Stimulated activated CD4-positive, alpha-beta T cell treated with anti-CD3 and anti-CD28 coated beads, Interleukin-15, amount 100 ng/mL, for 24 hours (primary cell): Measurements from ENCODE around the gene CRYBG1.

Source experiments
- DNase-seq: peaks from one replicate; pipeline ENCODE4 v3.0.0-alpha.2; 2020

CRYBG1 gene

DNA sequence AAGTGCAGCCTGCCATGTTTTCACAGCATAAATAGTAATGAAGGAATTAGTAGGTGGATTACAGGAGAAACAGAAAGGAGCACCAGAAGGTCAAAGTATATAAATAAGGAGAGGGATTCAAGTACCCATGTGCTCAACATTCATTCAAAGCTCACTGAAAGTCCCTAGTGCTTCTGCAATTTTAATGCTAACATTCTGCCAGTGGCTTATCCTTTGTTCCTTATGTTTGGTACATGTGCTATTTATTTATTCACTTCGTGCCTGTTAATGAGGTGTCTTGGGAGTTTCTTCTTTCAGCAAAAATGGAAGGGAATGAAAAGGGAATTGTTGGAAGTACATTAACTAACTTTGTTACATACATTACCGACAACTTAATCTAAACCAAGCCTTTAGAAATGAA is 105.7 kb downstream of the CRYBG1 start:
- no peak for DNase-seq

DNA sequence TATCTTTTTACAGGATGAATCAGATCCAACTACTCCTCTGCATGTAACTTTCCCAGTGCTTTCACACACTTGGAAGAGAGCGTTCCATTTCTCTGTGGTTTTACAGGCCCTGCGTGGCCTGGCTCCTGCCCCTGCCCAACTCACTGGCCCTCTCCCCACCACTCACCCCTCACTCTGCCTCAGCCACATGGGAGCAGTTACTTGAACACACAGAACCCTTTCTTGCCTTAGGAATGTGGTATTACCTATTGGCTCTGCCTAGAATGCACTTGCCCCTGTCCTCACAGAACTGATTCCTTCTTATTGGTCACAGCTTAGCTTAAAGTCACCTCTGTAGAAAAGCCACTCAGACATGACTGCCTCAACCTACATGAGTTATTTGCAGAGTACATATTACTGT is 108.4 kb downstream of the CRYBG1 start:
- no peak for DNase-seq

DNA sequence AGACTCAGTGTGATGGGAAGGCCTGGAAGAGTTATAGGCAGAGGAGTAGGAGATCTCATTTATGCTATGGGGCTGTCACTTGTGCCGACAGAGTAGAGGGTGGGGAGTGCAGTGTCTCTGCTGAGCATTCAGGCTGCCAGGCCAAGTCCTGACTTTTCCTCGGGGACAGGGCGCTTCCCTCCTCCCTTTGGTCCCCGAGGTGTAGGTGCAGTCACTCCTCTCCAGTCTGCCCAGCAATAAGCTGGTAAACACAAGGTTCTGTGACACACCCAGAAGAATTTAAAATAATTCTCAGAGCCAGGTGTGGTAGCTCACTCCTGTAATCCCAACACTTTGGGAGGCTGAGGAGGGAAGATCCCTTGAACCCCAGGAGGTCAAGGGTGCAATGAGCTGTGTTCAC is 109.4 kb downstream of the CRYBG1 start:
- DNase-seq: no peak

DNA sequence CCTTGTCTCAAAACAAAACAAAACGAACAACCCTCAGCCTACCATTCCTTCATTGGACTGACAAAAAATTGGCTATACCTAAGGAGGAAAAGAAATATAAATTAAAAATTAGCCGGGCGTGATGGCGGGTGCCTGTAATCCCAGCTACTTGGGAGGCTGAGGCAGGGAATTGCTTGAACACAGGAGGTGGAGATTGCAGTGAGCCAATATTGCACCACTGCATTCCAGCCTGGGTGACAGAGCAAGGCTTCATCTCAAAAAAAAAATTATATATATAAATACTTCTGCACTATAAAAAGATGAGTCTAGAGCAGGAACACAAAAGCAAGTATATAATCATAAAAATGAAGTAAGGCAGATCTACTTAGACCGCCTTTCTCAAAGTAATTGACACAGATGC is 109.8 kb downstream of the CRYBG1 start:
- no peak for DNase-seq

DNA sequence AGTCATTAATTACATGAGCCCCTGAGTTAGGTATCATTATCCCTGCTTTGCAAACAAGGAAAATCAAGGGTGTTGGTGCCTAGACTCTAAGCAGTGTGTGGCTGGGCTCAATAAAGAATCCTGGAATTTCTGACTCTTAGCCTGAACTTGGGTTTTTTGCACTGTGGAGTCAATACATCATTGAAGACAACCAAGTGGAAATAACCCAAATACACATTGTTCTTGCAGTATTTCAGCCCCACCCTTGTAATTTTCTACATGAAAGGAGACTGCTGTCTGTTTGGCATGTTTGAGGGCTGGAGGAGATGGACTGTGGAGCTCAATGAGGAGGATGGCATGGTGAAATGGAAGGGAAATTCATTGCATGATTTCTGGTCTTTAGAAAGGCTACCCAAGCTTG is 110.3 kb downstream of the CRYBG1 start:
- DNase-seq: no peak

DNA sequence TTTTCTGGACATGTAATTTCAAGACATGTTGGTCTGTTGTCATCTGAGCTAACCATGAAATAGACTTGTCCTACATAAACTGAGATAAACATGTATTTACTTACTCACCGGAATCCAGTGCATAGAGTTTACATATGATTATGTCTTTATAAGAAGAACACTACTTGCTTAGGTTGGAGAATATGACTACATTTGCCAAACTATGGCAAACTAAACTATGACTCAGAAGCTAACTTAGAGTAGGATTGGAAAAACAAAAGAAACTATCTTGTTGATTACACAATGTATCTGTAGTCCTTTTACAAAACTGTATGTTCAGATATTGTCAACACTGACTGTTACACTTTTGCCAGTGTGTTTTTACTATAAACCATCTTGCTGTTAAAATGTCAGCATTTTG is 113.3 kb downstream of the CRYBG1 start:
- DNase-seq: no peak

DNA sequence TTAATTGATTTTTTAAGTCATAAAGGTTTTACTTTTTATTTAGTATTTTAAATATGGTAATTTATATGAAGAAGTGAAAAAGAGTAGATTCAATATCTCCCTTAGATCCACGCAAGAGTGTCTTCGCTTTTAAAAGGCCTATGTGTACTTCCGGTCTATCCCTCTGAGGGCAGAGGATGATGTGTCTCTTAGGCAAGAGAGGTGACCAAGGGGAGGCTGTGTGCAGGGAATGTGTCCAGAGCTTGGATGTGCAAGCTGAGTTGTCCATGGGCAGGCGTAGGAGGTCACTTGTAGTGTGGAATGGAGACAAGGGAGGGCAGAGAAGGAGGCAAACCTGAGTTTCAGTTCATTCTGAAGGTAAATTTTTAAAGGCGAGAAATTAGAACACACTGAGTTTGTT is 113.9 kb downstream of the CRYBG1 start:
- DNase-seq: no peak

DNA sequence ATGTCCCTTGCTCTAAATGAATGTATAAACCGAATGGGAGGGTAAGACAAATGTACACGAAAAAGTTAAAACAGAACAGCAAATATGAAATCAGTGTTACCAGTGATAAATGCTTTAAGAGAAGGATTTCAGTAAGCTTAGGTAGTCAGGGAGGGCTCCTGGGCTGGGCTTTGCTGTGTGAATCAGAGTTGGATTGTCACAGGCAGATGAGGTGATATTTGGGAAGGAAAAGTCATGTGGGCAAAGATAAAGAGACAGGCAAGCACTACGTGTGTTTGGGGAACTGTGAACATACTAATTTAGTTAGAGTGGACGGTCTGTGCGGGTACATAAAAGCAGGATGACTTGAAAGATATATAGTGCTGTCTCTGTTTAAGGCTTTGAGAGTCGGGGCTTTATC is 114.8 kb downstream of the CRYBG1 start:
- DNase-seq: no peak

DNA sequence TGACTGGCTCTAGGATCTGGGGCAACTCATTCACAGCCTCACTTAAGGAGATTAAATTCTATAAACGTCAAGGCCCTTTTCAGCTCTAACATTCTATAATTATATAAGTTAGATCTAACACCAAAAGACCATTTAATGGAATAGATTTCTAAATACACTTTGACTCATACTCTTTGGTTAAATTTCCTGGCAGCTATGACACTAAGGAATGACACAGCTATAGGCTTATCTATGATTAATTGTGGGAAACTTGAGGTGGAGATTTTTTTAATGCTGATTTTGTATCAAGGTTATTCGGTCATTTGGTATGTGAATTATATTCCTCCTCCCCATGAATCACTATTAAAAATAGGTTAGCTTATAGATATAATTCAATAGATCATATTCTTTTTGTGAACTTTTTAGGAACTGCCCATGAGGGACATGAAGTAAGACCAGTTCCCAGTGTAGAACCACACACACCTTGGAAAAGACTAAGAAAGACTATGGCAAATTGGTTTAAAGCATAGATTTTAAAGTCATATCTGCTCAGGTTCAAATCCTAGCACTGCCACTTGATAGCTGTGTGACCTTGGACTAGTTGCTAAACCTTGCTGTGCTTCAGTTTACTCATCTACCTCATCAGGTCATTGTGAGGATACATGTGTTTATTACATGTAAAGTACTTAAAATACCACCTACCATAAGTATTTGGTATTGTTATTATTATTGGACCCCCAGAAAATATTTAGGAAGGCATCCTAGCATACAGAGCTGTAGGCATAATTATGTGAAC is 116.0 kb downstream of the CRYBG1 start:
- no peak for DNase-seq

DNA sequence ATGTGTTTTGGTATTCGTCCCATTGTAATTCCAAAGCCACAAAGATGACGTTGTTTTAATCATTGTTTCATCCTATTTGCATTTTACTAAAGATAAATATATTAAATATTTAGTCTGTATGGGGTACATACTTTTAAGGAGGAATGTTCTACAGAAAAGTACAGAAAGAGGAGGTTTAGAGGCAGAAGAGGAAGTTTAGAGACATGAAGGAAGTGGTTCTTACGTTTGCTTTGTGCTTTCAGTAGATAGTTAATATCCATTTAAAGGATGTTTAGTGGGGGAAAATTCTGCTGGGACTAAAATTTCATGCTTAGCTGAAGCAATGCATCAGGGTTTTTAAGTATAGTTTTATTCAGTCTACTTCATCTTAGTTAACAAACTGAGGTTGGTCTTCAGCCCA is 116.6 kb downstream of the CRYBG1 start:
- no peak for DNase-seq

DNA sequence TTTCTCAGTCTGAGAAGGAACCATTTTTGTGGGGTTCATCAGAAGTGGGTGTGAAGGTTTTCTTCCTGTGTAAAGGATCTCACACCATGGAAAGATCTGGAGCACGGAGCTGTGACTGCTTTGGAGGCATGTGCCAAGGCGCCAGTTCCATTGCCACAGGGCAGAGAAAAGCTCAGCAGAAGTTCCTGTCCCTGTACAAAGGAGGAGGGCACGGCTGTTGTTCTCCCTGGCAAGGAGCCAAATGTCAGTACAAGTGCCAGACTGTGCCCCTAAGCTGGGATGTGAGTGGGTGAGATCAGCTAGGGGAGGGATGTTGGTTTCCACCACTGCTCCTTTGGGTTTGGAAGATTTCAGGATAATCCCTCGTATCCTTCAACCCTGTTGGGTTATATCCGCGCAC is 117.3 kb downstream of the CRYBG1 start:
- no peak for DNase-seq

DNA sequence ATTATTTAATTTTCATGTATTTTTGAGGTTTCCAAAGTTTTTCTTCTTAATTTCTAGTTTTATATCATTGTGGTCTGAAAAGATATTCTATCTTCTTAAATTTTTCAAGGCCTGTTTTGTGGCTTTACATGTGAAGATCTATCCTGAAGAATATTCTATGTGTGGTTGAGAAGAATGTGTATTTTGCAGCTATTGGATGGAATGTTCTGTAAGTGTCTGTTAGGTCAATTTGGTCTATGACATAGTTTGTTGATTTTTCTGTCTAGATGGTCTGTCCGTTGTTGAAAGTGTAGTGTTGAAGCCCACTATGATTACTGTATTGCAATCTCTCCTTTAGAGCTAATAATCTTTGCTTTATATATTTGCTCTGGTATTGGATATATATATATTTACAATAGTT is 125.7 kb downstream of the CRYBG1 start:
- DNase-seq: no peak

DNA sequence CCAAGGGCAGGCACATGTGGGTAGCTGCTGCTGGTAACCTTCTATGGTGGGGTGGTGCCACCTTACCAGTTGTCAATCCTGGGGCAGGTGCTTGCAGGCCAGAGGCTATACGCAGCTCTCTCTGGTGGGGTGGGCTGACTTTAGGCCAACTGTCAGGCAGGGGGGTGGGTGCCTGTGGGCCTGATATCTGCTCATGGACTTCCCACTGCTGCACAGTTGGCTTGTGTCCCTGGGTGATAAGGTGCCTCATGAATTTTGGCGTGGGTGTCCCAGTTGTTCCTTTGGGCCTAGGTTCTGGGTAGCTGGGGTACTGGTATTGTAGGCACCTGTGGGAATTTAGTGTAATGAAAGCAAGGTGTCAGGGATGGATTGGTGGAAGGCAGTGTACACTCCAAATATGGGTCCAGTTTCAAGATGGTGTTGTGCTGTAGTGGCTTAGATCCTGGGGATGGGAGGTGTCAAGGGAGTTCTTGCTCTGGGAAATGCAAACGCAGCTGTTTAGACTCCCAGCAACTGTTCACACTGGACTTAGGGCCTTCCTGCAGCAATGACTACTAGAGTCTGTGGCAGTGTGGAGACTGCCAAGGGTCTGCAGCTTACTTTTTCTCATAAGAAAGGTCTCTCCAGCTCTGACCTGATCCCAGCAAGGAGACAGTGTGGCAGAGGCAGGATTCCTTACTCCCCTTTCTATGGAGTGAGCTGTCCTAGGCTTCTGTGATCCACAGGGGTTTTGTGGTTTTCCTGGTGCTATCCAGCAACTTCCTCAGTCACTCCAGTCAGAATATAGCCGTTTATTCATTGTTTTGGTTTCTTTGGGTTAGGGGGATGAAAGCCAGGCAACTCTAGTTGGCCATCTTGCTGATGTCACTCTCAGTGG is 128.2 kb downstream of the CRYBG1 start:
- no peak for DNase-seq

DNA sequence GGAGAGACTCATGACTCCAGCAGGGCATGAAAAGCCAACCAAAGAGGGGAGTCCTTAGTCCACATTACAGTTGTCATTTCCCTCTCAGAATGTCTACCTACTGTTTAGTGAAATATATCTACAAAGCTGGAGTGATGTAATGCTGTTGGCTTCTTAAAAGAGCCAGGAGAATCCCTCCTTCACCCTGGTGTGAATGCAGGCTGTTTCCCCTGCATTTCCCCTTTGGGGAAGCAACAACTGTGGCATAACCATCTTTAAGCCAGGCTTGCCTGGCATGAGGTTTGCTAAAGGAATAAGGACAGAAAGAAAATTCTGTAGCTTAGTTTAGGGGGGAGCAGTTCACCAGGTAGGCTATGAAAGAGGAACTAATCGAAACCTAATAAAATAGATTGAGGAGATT is 129.5 kb downstream of the CRYBG1 start:
- no peak for DNase-seq

DNA sequence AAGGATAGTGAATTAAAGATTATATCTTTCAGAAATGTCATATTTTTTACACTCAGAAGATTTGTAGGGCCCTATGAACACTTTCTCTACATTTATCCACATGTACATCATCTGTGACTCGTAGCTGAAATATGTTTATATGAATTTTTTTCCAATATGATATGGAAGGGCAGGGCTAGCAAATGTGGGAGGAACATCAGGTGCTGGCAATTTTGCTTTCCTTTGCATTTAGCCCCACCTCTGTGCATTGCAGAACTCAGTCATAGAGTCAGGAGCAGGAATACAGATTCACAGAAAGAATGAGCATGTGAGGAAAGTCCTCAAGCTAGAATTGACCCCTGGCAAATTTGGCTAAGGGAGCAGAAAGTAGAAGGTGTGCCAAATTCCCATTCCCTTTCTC is 129.9 kb downstream of the CRYBG1 start:
- no peak for DNase-seq

DNA sequence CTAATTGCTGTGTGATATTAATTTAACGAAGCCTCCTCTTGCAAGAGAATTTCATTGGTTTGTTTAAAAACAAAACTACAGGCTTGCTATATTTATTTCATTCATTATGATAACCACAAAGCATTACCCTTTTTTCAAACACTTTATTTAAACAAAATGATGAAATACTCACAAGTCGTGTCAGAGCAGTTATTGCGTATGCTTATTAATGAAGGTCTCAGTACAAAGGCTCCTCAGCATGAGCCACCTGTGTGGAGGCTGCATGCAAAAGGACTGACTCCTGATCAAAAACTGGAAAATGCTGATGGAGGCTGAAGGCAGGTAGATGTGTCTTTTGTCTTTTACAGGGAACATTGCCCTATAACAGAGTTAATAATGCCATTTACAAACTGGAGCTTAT is 130.5 kb downstream of the CRYBG1 start:
- no peak for DNase-seq

DNA sequence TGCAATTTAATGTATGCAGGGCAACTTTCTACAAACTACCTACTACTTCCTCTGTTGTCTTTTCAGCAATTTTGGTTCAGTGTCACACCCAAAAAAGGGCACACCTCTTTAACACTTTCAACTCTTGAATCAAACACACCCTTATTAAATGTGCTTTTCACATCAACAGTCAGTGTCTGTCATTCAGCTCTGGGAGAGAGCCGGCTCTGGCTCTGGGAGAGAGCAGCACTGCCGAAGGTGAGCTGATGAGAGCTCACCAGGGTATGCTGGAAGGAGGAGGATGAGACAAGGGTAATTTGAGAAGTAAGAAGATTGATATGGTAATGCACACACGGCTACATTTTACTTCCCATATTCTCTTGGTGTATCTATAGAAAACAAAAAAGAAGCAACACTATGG is 134.5 kb downstream of the CRYBG1 start:
- DNase-seq: no peak

DNA sequence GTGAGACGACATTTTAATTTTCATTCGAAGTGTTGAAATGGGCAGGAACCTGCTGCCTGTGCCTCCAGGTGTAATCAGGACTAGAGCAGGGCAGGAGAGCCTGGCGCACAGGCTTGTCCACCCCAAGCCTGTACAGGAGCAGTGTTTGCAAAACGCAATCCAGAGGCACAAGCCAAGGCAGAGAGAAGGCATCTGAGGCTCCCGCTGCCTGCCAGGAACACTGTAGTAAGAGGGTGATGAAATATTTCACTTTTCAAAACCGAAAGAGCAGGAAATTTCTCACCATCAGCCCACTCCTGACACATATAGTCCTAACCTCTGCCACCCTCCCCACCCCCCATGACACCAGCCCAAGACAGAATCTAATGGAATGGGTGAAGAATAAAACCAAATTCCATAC is 136.3 kb downstream of the CRYBG1 start:
- DNase-seq: no peak

DNA sequence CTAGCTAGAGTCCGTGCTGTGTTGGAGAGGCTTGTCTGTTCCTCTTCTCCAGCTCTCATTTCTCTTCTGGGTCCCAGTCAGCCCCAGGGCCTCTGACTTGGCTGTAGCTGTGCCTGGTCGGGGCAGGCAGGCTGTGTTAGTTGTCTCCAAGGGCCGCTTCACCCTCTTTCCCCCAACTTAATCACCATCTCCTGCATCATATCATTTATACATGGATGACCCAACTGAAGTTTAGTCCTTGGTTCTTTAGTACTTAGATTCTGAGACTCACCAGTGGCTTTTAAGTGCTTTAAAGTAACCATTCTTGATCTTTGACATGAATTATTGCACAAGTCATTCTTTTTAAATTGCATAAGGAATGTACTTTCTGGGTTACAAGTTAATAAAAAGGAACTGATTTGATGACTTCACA is 141.4 kb downstream of the CRYBG1 start:
- DNase-seq: no peak

DNA sequence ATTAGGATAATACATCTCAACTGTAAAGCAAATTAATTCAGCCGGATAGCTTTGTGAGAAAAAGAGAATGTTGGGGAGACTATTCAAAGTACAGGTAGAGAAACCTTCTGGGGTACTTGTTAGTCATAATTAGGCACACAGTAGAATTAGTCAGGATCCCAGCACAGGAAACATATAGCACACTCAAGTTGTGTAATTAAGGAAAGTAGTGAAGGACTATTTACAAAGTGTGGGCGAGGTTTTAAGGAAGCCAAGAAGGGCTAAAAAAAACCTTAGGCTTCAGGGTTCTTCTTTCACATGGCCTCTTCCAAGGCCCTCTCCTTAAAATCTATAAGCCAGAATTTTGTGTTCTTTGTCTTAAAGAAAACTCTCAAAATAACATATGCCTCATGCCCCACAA is 142.0 kb downstream of the CRYBG1 start:
- DNase-seq: no peak

DNA sequence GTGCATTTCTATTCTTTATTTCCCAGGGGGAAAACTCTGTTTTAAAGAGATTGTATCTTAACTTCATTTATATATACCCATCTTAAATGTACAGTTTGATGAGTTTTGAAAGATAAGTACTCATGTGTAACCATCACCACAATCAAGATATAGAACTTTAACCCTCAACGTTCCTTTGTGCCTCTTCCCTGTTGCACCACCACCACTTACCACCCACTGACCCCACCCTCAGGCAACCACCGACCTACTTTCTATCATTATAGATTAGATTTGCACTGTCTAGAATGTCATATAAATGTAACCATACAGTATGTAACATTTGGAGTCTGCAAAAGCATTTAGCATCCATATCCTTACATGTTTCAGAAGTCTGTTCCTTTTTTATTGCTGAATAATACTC is 147.8 kb downstream of the CRYBG1 start:
- no peak for DNase-seq

DNA sequence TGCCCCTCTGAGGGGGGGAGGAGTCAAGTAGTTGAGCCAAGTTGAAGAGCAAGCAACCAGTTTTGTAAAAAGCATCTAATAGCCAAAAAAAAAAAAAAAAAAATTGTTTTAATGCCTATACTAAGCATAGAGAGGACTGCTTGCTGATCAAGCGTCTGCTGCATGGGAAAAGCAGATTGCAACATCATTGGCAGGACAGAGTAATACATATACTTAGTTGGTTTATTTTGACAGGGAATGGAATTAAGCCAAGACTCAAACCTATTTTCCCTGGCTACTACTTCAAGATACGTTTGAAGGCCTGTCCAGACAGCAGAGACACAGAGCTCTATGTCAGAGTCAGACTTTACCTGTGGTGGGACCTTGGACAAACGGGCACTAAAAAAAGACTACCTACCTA is 148.3 kb downstream of the CRYBG1 start:
- DNase-seq: no peak

DNA sequence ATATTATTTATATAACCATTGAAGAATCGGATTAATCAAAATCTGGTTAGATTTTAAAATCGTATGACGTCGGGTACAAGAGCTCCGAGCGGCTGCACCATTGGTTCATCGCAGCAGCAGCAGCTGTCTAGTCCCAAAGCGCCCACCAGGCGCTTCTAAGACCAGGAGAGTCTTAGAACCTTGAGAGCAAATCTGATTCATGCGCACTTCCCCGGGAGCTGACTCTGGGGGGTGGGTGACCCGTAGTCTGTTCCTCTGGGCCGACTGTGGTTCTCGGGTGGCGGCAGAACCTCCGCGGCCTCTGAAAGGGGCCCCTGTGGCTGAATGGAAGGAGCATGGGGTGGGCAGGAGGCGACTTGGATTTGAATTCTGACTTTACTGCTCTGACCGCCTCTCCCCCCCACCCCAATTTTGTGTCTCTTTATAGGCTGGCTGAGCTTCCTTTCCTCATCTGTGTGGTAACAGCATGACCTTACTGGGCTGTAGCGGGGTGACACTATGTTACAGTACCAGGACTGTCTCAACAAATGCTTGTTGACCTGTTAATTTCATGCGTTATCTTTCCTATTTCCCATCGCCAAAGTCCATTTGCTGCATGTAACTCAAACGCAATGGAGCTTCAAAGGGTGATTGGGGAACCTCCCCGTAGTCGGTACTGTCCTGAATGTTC is 149.0 kb downstream of the CRYBG1 start:
- DNase-seq: peak; percentile 16
